SK-N-SH (cell line): Measurements from ENCODE around the gene CHD6. TPM values are rescaled to one million over a fixed set of nuclear protein-coding genes. Genes with fewer than 3 reads are reported as not detected.

ENCODE experiments used
- CTCF ChIA-PET: fragments of 300-600, 350-600 bp; formaldehyde crosslinking; extraction: SDS; loops from one replicate; lab custom pipeline; 2021; lab: Yijun Ruan, JAX
- POLR2A ChIA-PET: fragments of 350-600 bp; sonication (Branson Sonifier 250); formaldehyde crosslinking; extraction: SDS; loops from one replicate; lab custom pipeline; 2020; ENCODE audit warnings: antibody characterized with exemption, inconsistent platforms; lab: Yijun Ruan, JAX
- DNase-seq: peaks from one replicate; pipeline ENCODE4 v3.0.0; 2012
- H2AFZ ChIP-seq: fragments of 200-600 bp; sonication (generic); 2 replicates; pipeline ENCODE4 v1.8.1; 2016; ENCODE audit warnings: antibody characterized with exemption, mild to moderate bottlenecking, low read depth
- H3F3A ChIP-seq: fragments of 200-600 bp; sonication (generic); replicated peaks from 2 replicates; pipeline ENCODE3; 2016; ENCODE audit warnings: antibody characterized with exemption, mild to moderate bottlenecking; ENCODE audit not compliant: insufficient read depth
- H3K27ac ChIP-seq, 2 experiments: fragments of 200-500 bp in 1 of 2; fragments of 200-600 bp in 1 of 2; sonication (Bioruptor generic) in 1 of 2; sonication (generic), shearing (Covaris generic) in 1 of 2; 2 replicates each; pipeline versions ENCODE4 v1.5.1 to v1.6.1; 2014 to 2016; ENCODE audit warnings: low read depth in 2 of 2, inconsistent platforms in 1 of 2, low read length in 1 of 2, mild to moderate bottlenecking in 1 of 2, mixed read lengths in 1 of 2
- H3K27me3 ChIP-seq: fragments of 200-600 bp; sonication (generic), shearing (Covaris generic); 2 replicates; pipeline ENCODE4 v1.6.1; 2016; ENCODE audit warnings: mixed run types; ENCODE audit not compliant: insufficient read depth
- H3K36me3 ChIP-seq, 2 experiments: fragments of 200-500 bp in 1 of 2; fragments of 200-600 bp in 1 of 2; sonication (Bioruptor generic) in 1 of 2; sonication (generic) in 1 of 2; replicated peaks in 1 of 2; 2 replicates each; pipeline versions ENCODE3 to v1.5.1; 2014 to 2016; ENCODE audit warnings: low read length in 1 of 2, mild to moderate bottlenecking in 1 of 2; ENCODE audit not compliant: insufficient read depth in 2 of 2, control insufficient read depth in 1 of 2
- H3K4me1 ChIP-seq, 2 experiments: fragments of 200-500 bp in 1 of 2; fragments of 200-600 bp in 1 of 2; sonication (Bioruptor generic) in 1 of 2; sonication (generic), shearing (Covaris generic) in 1 of 2; 2 replicates each; pipeline versions ENCODE4 v1.5.1 to v1.6.1; 2014 to 2016; ENCODE audit warnings: low read depth in 1 of 2, low read length in 1 of 2, mixed run types in 1 of 2; ENCODE audit not compliant: insufficient read depth in 2 of 2, control insufficient read depth in 1 of 2
- H3K4me2 ChIP-seq: fragments of 200-600 bp; sonication (generic), shearing (Covaris generic); 2 replicates; pipeline ENCODE4 v1.6.1; 2017; ENCODE audit warnings: mixed run types
- H3K4me3 ChIP-seq, 2 experiments: fragments of 200-500 bp in 1 of 2; fragments of 200-600 bp in 1 of 2; sonication (Bioruptor generic) in 1 of 2; sonication (generic), shearing (Covaris generic) in 1 of 2; 2 replicates each; pipeline versions ENCODE4 v1.5.1 to v1.8.1; 2014 to 2016; ENCODE audit warnings: low read depth in 2 of 2, inconsistent platforms in 1 of 2, low read length in 1 of 2, mild to moderate bottlenecking in 1 of 2, mixed read lengths in 1 of 2, moderate library complexity in 1 of 2
- H3K79me2 ChIP-seq: fragments of 200-600 bp; sonication (generic); 2 replicates; pipeline ENCODE4 v1.8.1; 2017; ENCODE audit warnings: mild to moderate bottlenecking; ENCODE audit not compliant: insufficient read depth
- H3K9ac ChIP-seq: fragments of 200-600 bp; sonication (generic); 2 replicates; pipeline ENCODE4 v1.6.1; 2017; ENCODE audit warnings: mixed run types
- H3K9me2 ChIP-seq: fragments of 200-600 bp; sonication (generic); 2 replicates; pipeline ENCODE4 v1.6.1; 2017; ENCODE audit warnings: mixed run types
- H3K9me3 ChIP-seq: fragments of 200-600 bp; sonication (generic); 2 replicates; pipeline ENCODE4 v1.6.1; 2017; ENCODE audit warnings: mixed run types, mild to moderate bottlenecking, moderate library complexity
- H4K20me1 ChIP-seq: fragments of 200-600 bp; sonication (generic); 2 replicates; pipeline ENCODE4 v1.6.1; 2017; ENCODE audit warnings: mild to moderate bottlenecking, mixed run types; ENCODE audit not compliant: insufficient read depth
- EZH2phosphoT487 ChIP-seq: fragments of 200-600 bp; sonication (generic); IDR thresholded peaks from 2 replicates; pipeline ENCODE4 v1.6.1; 2017; ENCODE audit warnings: low read depth, mixed run types, mild to moderate bottlenecking, antibody characterized with exemption, moderate library complexity, borderline replicate concordance
- FOSL2 ChIP-seq: IDR thresholded peaks from 2 replicates; pipeline ENCODE4 v1.4.0; 2012; ENCODE audit warnings: low read depth, mild to moderate bottlenecking, moderate library complexity, borderline replicate concordance
- GATA2 ChIP-seq: sonication (generic); formaldehyde crosslinking; IDR thresholded peaks from 2 replicates; pipeline ENCODE4 v1.5.0; 2020; ENCODE audit warnings: mild to moderate bottlenecking, missing genetic modification reagents
- NFIC ChIP-seq: IDR thresholded peaks from 2 replicates; pipeline ENCODE4 v1.4.0; 2012; ENCODE audit warnings: borderline replicate concordance
- NRF1 ChIP-seq: IDR thresholded peaks from 2 replicates; pipeline ENCODE4 v1.6.1; 2012; ENCODE audit warnings: low read depth, mild to moderate bottlenecking, low read length
- POLR2AphosphoS5 ChIP-seq: IDR thresholded peaks from 2 replicates; pipeline ENCODE4 v1.6.1; 2012; ENCODE audit warnings: low read depth, low read length
- RFX5 ChIP-seq: IDR thresholded peaks from 2 replicates; pipeline ENCODE4 v1.6.1; 2012; ENCODE audit warnings: mild to moderate bottlenecking, improper control_type of control experiment, low read length
- SMC3 ChIP-seq: IDR thresholded peaks from 2 replicates; pipeline ENCODE4 v1.6.1; 2012; ENCODE audit warnings: low read depth, low read length, improper control_type of control experiment
- TCF12 ChIP-seq: IDR thresholded peaks from 2 replicates; pipeline ENCODE4 v1.4.0; 2012
- YY1 ChIP-seq: IDR thresholded peaks from 2 replicates; pipeline ENCODE4 v1.4.0; 2012; ENCODE audit warnings: low read depth, mild to moderate bottlenecking
- WGBS: methylation state at CpG from one replicate; pipeline ENCODE4 v1.1.6; 2017; ENCODE audit warnings: low lambda C conversion rate; 5-methylcytosine and 5-hydroxymethylcytosine counted together
- polyA plus RNA-seq, 3 experiments: library from polyadenylated mRNA; depleted of rRNA; stranded (reverse); fragments of >200 nt; gene quantifications; 2 replicates each; pipeline ENCODE4 v1.2.3, GENCODE V29; 2012
- TF ChIP-seq, protein P1 (sequence below): IDR thresholded peaks from 2 replicates; pipeline ENCODE4 v1.4.0; 2012; ENCODE audit warnings: low read depth, borderline replicate concordance
- TF ChIP-seq, protein P2 (sequence below): fragments of 150-350 bp; IDR thresholded peaks from 2 replicates; pipeline ENCODE4 v1.6.1; 2016; ENCODE audit warnings: mild to moderate bottlenecking, low read depth, low read length
- TF ChIP-seq, protein P3 (sequence below): IDR thresholded peaks from 2 replicates; pipeline ENCODE4 v1.4.0; 2012; ENCODE audit warnings: low read depth, borderline replicate concordance
- TF ChIP-seq, protein P4 (sequence below): fragments of 200-600 bp; sonication (generic); IDR thresholded peaks from 2 replicates; pipeline ENCODE4 v1.6.1; 2017; ENCODE audit warnings: antibody characterized with exemption, mild to moderate bottlenecking, moderate library complexity
- TF ChIP-seq, protein P5 (sequence below): IDR thresholded peaks from 2 replicates; pipeline ENCODE4 v1.6.1; 2012; ENCODE audit warnings: mild to moderate bottlenecking, low read depth, low read length, moderate library complexity

Gene CHD6
- polyA plus RNA-seq, 1 of the 3 experiments (the other 2 are of a cell fraction) = 7.1 TPM

DNA sequence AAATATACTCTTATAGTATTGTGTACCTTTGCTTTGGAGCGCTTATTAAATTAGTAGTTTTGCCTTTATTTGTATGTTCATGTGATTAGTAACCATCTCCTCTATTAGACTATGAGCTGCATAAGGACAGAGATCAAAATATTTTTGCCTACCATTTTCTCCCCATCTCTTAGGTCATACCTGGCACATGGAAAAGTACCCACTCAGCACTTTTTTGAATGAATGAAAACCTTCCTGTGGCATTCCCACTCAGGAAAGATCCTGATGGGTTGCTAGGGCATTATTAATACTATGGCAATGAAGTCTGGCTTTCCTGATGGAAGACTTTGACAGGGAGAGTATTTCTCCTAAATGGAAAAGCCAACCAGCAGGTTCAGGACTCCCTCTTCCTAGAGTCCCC is 20.3 kb upstream of the CHD6 start:
- Histone ChIP-seq H3K79me2 (no peaks in the 10 kb centered on the region), H3K27ac (no peak overlapping the region), H3K9me3 (no peaks in the 10 kb centered on the region), H4K20me1 (no peaks in the 10 kb centered on the region), H2AFZ (no peak overlapping the region), H3K9me2 (no peaks in the 10 kb centered on the region), H3K4me1 (no peaks in the 10 kb centered on the region; a peak in 1 of 4 replicates), H3F3A (no peaks in the 10 kb centered on the region), H3K36me3 (no peaks in the 10 kb centered on the region), H3K27me3 (no peaks in the 10 kb centered on the region), H3K4me2 (no peak overlapping the region), H3K9ac (no peak overlapping the region), H3K4me3 (no peak overlapping the region)
- no peak for TF ChIP-seq NRF1
- no peak for DNase-seq
- 59% methylated on average over 1 of the region's 1 CpG for WGBS
- CTCF ChIA-PET = no interaction called here
- POLR2A ChIA-PET = no interaction called here

DNA sequence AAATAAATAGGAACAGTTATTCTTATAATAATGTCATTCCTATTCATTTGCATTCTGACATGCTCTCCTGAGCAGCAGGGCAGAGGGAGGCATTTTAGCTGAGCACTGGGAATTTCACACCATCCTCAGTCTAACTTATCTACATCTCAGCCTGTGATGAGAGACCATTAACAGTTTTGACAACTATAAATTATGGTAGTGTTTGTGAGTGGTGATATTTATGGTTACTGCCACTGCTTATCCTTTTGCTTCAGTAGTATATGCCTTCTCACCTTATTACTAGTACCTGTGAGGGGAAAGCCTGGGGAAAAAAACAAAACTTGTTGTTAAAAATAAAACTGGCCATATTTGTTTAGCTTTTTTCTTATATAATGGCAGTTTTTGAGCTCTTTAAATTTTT is 17.0 kb upstream of the CHD6 start:
- CTCF ChIA-PET = no interaction called here
- Histone ChIP-seq H3F3A (no peaks in the 10 kb centered on the region), H2AFZ (no peak overlapping the region), H4K20me1 (no peaks in the 10 kb centered on the region), H3K36me3 (no peaks in the 10 kb centered on the region), H3K9me2 (no peaks in the 10 kb centered on the region), H3K4me3 (no peak overlapping the region), H3K4me2 (no peak overlapping the region), H3K9ac (no peak overlapping the region), H3K27ac (no peak overlapping the region), H3K27me3 (no peaks in the 10 kb centered on the region), H3K9me3 (no peaks in the 10 kb centered on the region), H3K4me1 (no peaks in the 10 kb centered on the region), H3K79me2 (no peaks in the 10 kb centered on the region)
- POLR2A ChIA-PET = no interaction called here
- no peak for DNase-seq
- no peak for TF ChIP-seq FOSL2
- no peak for TF ChIP-seq EZH2phosphoT487
- no peak for TF ChIP-seq TCF12
- no peak for TF ChIP-seq GATA2 (CRISPR knock-in tag)
- TF ChIP-seq, protein P1, sequence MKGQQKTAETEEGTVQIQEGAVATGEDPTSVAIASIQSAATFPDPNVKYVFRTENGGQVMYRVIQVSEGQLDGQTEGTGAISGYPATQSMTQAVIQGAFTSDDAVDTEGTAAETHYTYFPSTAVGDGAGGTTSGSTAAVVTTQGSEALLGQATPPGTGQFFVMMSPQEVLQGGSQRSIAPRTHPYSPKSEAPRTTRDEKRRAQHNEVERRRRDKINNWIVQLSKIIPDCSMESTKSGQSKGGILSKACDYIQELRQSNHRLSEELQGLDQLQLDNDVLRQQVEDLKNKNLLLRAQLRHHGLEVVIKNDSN = no peak
- TF ChIP-seq, protein P2, sequence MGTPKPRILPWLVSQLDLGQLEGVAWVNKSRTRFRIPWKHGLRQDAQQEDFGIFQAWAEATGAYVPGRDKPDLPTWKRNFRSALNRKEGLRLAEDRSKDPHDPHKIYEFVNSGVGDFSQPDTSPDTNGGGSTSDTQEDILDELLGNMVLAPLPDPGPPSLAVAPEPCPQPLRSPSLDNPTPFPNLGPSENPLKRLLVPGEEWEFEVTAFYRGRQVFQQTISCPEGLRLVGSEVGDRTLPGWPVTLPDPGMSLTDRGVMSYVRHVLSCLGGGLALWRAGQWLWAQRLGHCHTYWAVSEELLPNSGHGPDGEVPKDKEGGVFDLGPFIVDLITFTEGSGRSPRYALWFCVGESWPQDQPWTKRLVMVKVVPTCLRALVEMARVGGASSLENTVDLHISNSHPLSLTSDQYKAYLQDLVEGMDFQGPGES = no peak
- TF ChIP-seq, protein P3, sequence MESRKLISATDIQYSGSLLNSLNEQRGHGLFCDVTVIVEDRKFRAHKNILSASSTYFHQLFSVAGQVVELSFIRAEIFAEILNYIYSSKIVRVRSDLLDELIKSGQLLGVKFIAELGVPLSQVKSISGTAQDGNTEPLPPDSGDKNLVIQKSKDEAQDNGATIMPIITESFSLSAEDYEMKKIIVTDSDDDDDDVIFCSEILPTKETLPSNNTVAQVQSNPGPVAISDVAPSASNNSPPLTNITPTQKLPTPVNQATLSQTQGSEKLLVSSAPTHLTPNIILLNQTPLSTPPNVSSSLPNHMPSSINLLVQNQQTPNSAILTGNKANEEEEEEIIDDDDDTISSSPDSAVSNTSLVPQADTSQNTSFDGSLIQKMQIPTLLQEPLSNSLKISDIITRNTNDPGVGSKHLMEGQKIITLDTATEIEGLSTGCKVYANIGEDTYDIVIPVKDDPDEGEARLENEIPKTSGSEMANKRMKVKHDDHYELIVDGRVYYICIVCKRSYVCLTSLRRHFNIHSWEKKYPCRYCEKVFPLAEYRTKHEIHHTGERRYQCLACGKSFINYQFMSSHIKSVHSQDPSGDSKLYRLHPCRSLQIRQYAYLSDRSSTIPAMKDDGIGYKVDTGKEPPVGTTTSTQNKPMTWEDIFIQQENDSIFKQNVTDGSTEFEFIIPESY = no peak
- TF ChIP-seq RFX5 = no peak
- no peak for TF ChIP-seq NFIC
- no peak for TF ChIP-seq YY1
- TF ChIP-seq, protein P4, sequence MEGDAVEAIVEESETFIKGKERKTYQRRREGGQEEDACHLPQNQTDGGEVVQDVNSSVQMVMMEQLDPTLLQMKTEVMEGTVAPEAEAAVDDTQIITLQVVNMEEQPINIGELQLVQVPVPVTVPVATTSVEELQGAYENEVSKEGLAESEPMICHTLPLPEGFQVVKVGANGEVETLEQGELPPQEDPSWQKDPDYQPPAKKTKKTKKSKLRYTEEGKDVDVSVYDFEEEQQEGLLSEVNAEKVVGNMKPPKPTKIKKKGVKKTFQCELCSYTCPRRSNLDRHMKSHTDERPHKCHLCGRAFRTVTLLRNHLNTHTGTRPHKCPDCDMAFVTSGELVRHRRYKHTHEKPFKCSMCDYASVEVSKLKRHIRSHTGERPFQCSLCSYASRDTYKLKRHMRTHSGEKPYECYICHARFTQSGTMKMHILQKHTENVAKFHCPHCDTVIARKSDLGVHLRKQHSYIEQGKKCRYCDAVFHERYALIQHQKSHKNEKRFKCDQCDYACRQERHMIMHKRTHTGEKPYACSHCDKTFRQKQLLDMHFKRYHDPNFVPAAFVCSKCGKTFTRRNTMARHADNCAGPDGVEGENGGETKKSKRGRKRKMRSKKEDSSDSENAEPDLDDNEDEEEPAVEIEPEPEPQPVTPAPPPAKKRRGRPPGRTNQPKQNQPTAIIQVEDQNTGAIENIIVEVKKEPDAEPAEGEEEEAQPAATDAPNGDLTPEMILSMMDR = no peak
- TF ChIP-seq, protein P5, sequence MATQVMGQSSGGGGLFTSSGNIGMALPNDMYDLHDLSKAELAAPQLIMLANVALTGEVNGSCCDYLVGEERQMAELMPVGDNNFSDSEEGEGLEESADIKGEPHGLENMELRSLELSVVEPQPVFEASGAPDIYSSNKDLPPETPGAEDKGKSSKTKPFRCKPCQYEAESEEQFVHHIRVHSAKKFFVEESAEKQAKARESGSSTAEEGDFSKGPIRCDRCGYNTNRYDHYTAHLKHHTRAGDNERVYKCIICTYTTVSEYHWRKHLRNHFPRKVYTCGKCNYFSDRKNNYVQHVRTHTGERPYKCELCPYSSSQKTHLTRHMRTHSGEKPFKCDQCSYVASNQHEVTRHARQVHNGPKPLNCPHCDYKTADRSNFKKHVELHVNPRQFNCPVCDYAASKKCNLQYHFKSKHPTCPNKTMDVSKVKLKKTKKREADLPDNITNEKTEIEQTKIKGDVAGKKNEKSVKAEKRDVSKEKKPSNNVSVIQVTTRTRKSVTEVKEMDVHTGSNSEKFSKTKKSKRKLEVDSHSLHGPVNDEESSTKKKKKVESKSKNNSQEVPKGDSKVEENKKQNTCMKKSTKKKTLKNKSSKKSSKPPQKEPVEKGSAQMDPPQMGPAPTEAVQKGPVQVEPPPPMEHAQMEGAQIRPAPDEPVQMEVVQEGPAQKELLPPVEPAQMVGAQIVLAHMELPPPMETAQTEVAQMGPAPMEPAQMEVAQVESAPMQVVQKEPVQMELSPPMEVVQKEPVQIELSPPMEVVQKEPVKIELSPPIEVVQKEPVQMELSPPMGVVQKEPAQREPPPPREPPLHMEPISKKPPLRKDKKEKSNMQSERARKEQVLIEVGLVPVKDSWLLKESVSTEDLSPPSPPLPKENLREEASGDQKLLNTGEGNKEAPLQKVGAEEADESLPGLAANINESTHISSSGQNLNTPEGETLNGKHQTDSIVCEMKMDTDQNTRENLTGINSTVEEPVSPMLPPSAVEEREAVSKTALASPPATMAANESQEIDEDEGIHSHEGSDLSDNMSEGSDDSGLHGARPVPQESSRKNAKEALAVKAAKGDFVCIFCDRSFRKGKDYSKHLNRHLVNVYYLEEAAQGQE = no peak
- TF ChIP-seq SMC3 = no peak
- TF ChIP-seq POLR2AphosphoS5 = no peak
